ENCODE data around the gene NOB1. TPM values are rescaled to one million over a fixed set of nuclear protein-coding genes. Genes with fewer than 3 reads are reported as not detected.
A peak's percentile ranks its signal among the peaks of the same experiment; 100 is the strongest.

Gene NOB1
- total and polyA plus RNA-seq, 4 donors: 23.0 to 43.1 (median 32.7) TPM

DNA sequence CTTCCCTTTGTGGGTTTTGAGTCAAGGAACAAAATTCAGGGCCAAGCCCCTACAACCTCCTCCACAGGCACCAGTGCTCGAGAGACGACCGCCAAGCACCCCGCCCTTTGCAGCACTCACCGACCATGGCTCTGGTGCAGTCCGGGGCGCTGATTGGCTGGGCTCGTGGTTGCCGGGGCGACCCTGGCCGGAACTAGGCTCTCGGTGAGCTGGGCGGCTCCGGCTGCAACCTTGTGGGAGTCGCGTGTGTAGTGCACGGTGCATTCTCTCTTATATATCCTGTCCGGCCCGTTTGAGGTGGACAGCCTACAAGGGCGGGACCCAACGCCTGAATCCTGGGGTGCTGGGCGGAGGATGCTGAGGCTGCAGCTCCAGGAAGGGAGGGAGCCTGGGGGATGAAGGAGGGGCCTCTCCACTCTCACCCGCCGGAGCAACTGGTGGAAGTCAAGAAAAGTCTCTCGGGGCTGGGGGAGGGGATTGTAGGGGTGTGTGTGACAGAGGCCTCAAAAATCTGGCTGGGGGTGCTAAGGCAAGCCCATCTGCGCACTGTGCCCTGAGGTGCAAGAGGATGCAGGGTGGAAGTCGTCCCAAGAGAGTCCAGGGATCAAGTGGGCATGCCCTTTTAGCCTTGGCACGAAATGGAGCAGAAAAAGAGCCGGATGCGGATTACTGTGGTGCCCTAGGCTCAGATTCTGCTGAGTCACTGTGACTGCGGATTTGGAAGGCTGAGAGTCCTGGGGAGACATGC is 28.2 kb downstream of the NOB1 start, which contains the start of gene NQO1:
NQO1 (minus strand) TSS at position 248 of the 748 bp plus-strand sequence; CDS start at position 127, 121 bp downstream.
- H3K27ac ChIP-seq (ENCODE audit: low read depth in 1 of 2, low read length in 1 of 2): peak within 1 kb of the TSS; percentile 50 to 84
- H3K36me3 ChIP-seq (ENCODE audit: control insufficient read depth in 4 of 4, insufficient read depth in 4 of 4, low read length in 4 of 4): no peaks in the 10 kb centered on the region
- H3K4me1 ChIP-seq (ENCODE audit: control insufficient read depth in 5 of 5, insufficient read depth in 5 of 5, low read length in 5 of 5): peaks cover 0 to 6% (median 3%) of the 10 kb centered on the region in 5 donors
- H3K27me3 ChIP-seq (ENCODE audit: control insufficient read depth in 3 of 3, insufficient read depth in 3 of 3, low read length in 2 of 3): no peaks in the 10 kb centered on the region
- TF ChIP-seq, protein P1, sequence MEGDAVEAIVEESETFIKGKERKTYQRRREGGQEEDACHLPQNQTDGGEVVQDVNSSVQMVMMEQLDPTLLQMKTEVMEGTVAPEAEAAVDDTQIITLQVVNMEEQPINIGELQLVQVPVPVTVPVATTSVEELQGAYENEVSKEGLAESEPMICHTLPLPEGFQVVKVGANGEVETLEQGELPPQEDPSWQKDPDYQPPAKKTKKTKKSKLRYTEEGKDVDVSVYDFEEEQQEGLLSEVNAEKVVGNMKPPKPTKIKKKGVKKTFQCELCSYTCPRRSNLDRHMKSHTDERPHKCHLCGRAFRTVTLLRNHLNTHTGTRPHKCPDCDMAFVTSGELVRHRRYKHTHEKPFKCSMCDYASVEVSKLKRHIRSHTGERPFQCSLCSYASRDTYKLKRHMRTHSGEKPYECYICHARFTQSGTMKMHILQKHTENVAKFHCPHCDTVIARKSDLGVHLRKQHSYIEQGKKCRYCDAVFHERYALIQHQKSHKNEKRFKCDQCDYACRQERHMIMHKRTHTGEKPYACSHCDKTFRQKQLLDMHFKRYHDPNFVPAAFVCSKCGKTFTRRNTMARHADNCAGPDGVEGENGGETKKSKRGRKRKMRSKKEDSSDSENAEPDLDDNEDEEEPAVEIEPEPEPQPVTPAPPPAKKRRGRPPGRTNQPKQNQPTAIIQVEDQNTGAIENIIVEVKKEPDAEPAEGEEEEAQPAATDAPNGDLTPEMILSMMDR (IDR thresholded peaks at IDR 0.05; ENCODE audit: control extremely low read depth, extremely low read depth): no peak
- H3K9ac ChIP-seq (ENCODE audit: insufficient read depth in 1 of 2, low read length in 2 of 2): peak within 1 kb of the TSS in 1 of 2 donors; percentile 68
- peak; percentile 81 to 88 (median 84) for DNase-seq
- H3K9me3 ChIP-seq (ENCODE audit: control insufficient read depth in 4 of 4, insufficient read depth in 3 of 4, low read length in 3 of 4): no peaks in the 10 kb centered on the region
- peak; percentile 96 for ATAC-seq (ENCODE audit: insufficient read depth, low FRiP score)
- H3K4me3 ChIP-seq: peak within 1 kb of the TSS; percentile 33
- 0 to 1% methylated on average over 31 of the region's 31 CpGs for WGBS, 2 donors

DNA sequence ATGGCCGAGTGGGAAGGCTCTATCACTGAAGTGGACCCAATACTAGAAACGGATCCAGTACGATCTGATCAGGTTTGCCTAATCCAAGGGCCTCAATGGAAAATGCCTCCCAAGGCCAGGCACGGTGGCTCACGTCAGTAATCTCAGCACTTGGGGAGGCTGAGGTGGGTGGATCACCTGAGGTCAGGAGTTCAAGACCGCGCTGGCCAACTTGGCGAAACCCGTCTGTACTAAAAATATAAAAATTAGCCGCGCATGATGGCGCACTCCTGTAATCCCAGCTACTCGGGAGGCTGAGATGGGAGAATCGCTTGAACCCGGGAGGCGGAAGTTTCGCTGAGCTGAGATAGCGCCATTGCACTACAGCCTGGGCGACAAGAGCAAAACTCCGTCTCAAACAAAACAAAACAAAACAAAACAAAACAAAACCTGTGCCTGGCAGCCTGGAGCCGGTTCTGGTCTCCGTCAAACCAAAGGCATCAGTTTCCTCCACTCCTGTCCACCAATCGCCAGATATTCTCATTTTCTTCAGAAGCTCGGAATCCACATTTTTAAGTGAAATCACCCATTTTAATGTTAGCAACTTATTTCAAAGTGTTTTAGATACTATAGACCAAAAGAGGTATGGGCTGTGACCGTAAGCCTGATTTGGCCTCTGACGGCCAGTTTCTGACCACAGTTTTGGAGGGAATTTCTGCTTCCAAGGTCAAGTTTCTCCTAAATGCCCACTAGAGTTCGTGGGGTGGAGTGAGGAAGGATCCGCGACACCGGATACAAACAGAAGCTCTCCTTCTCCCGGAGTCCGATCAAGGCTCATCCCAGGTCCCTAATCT is 29.0 kb downstream of the NOB1 start:
- TF ChIP-seq, protein P1 (IDR thresholded peaks at IDR 0.05; ENCODE audit: control extremely low read depth, extremely low read depth): no peak
- H3K4me1 ChIP-seq (ENCODE audit: control insufficient read depth in 5 of 5, insufficient read depth in 5 of 5, low read length in 5 of 5): peaks cover 0 to 6% (median 3%) of the 10 kb centered on the region in 5 donors
- 69 to 71% methylated on average over 32 of the region's 32 CpGs for WGBS, 2 donors
- H3K27ac ChIP-seq (ENCODE audit: low read depth in 1 of 2, low read length in 1 of 2): peak overlapping the region; percentile 50 to 82
- H3K27me3 ChIP-seq (ENCODE audit: control insufficient read depth in 3 of 3, insufficient read depth in 3 of 3, low read length in 2 of 3): no peaks in the 10 kb centered on the region
- peak overlapping the region in 1 of 2 donors; percentile 68 for H3K9ac ChIP-seq (ENCODE audit: insufficient read depth in 1 of 2, low read length in 2 of 2)
- no peak for ATAC-seq (ENCODE audit: insufficient read depth, low FRiP score)
- peak overlapping the region; percentile 33 for H3K4me3 ChIP-seq
- H3K36me3 ChIP-seq (ENCODE audit: control insufficient read depth in 4 of 4, insufficient read depth in 4 of 4, low read length in 4 of 4): no peaks in the 10 kb centered on the region
- no peaks in the 10 kb centered on the region for H3K9me3 ChIP-seq (ENCODE audit: control insufficient read depth in 4 of 4, insufficient read depth in 3 of 4, low read length in 3 of 4)
- no peak for DNase-seq

GRCh38 chr16:69724981-69725479 is 29.7 kb downstream of the NOB1 start:
- Histone ChIP-seq H3K9ac (ENCODE audit: insufficient read depth in 1 of 2, low read length in 2 of 2) (no peak overlapping the region), H3K4me3 (no peak overlapping the region), H3K27me3 (ENCODE audit: control insufficient read depth in 3 of 3, insufficient read depth in 3 of 3, low read length in 2 of 3) (no peaks in the 10 kb centered on the region), H3K27ac (ENCODE audit: low read depth in 1 of 2, low read length in 1 of 2) (peak overlapping the region in 1 of 2 donors; percentile 49), H3K36me3 (ENCODE audit: control insufficient read depth in 4 of 4, insufficient read depth in 4 of 4, low read length in 4 of 4) (no peaks in the 10 kb centered on the region), H3K4me1 (ENCODE audit: control insufficient read depth in 5 of 5, insufficient read depth in 5 of 5, low read length in 5 of 5) (peaks cover 0 to 6% (median 3%) of the 10 kb centered on the region in 5 donors), H3K9me3 (ENCODE audit: control insufficient read depth in 4 of 4, insufficient read depth in 3 of 4, low read length in 3 of 4) (no peaks in the 10 kb centered on the region)
- ATAC-seq (ENCODE audit: insufficient read depth, low FRiP score) (no peak), DNase-seq (no peak)
- 42 to 52% methylated on average over 6 of the region's 6 CpGs for WGBS, 2 donors
- TF ChIP-seq, protein P1 (IDR thresholded peaks at IDR 0.05; ENCODE audit: control extremely low read depth, extremely low read depth): no peak

All from lung (tissue), 12 donors.